ENCODE data around the gene VOPP1. TPM values are rescaled to one million over a fixed set of nuclear protein-coding genes. Genes with fewer than 3 reads are reported as not detected.

The VOPP1 gene
- total and polyA plus RNA-seq, 10 of the 15 experiments (the other 5 are each of a cell fraction or from before 2014, with no cell fraction given) = 32.8 to 206 (median 129) TPM

GRCh38 chr7:55532150-55532917 is 40.0 kb downstream of the VOPP1 start (continued):
- TF ChIP-seq BCLAF1 (IDR thresholded peaks at IDR 0.05) = no peak
- no peak for TF ChIP-seq ESRRA (IDR thresholded peaks at IDR 0.05; ENCODE audit: low read length)
- peak; percentile 10; the same call in 1 of the 2 replicates for TF ChIP-seq IKZF1 (conservative IDR thresholded peaks at IDR 0.05)
- no peak for TF ChIP-seq BACH1 (IDR thresholded peaks at IDR 0.05; ENCODE audit: borderline replicate concordance)
- no peak for TF ChIP-seq SRF (IDR thresholded peaks at IDR 0.05; ENCODE audit: low read depth in 2 of 2, low read length in 2 of 2)
- no peak for TF ChIP-seq SIX5 (IDR thresholded peaks at IDR 0.05; ENCODE audit: low read depth, low read length, severe bottlenecking)
- TF ChIP-seq BHLHE40 (IDR thresholded peaks at IDR 0.05; ENCODE audit: borderline replicate concordance in 1 of 2, low read depth in 2 of 2, low read length in 1 of 2) = peak; percentile 15 to 61; a peak in 1 of 4 replicates
- TF ChIP-seq NRF1 (conservative IDR thresholded peaks at IDR 0.05; ENCODE audit: low read depth, low read length) = no peak
- no peak for TF ChIP-seq ZBED1 (IDR thresholded peaks at IDR 0.05; ENCODE audit: borderline replicate concordance)
- 0 out of 2 replicates have a peak, but pooled peaks have one; percentile 9 for TF ChIP-seq YY1 (IDR thresholded peaks at IDR 0.05; ENCODE audit: low read depth, low read length)
- TF ChIP-seq TCF12 (IDR thresholded peaks at IDR 0.05; ENCODE audit: low read depth, low read length) = peak; percentile 83
- TF ChIP-seq HCFC1 (IDR thresholded peaks at IDR 0.05; ENCODE audit: low read length) = no peak
- 0 out of 2 replicates have a peak, but pooled peaks have one; percentile 31 for TF ChIP-seq CBFB (IDR thresholded peaks at IDR 0.05; ENCODE audit: low read depth)
- TF ChIP-seq ZBTB11 (CRISPR knock-in tag; IDR thresholded peaks at IDR 0.05) = no peak
- no peak for TF ChIP-seq NFYA (IDR thresholded peaks at IDR 0.05; ENCODE audit: borderline replicate concordance, low read depth, low read length)
- TF ChIP-seq RB1 (IDR thresholded peaks at IDR 0.05; ENCODE audit: borderline replicate concordance) = no peak
- TF ChIP-seq STAT3 (IDR thresholded peaks at IDR 0.05; ENCODE audit: low read depth, low read length) = no peak
